Heart left ventricle (tissue), 16 donors: Measurements from ENCODE around the gene CBX8. TPM values are rescaled to one million over a fixed set of nuclear protein-coding genes. Genes with fewer than 3 reads are reported as not detected.

Experiments
- ATAC-seq, 4 donors: fragments of 200-7000 bp; cut with Tn5 transposase; one replicate each; pipeline ENCODE4 v1.9.1; 2020 to 2022; ENCODE audit warnings: moderate library complexity in 4 of 4, mild to moderate bottlenecking in 3 of 4, moderate number of reproducible peaks in 1 of 4
- DNase-seq, 5 donors: peaks; one replicate each; pipeline ENCODE4 v3.0.0-alpha.2; 2020
- H3K27ac ChIP-seq, 12 donors: fragments of 200-600 bp; sonication (generic) in 4 of 12; one replicate each; pipeline versions ENCODE4 v1.5.0 to v1.8.0; 2016 to 2022; ENCODE audit warnings: mild to moderate bottlenecking in 2 of 12
- H3K27me3 ChIP-seq, 9 donors: fragments of 200-600 bp; sonication (generic) in 2 of 9; one replicate each; pipeline versions ENCODE4 v1.5.1 to v1.8.0; 2016 to 2022; ENCODE audit warnings: mild to moderate bottlenecking in 3 of 9
- H3K36me3 ChIP-seq, 9 donors: fragments of 200-600 bp; sonication (generic) in 2 of 9; one replicate each; pipeline versions ENCODE4 v1.5.0 to v1.8.0; 2018 to 2022; ENCODE audit warnings: mild to moderate bottlenecking in 2 of 9
- H3K4me1 ChIP-seq, 12 donors: fragments of 200-600 bp; sonication (generic) in 4 of 12; one replicate each; pipeline versions ENCODE4 v1.5.0 to v1.8.0; 2016 to 2022; ENCODE audit warnings: mild to moderate bottlenecking in 3 of 12
- H3K4me3 ChIP-seq, 12 donors: fragments of 200-600 bp; sonication (generic) in 4 of 12; one replicate each; pipeline versions ENCODE4 v1.5.0 to v1.8.0; 2017 to 2022; ENCODE audit warnings: mild to moderate bottlenecking in 9 of 12, moderate library complexity in 4 of 12
- H3K9me3 ChIP-seq, 12 donors: fragments of 200-600 bp; sonication (generic) in 4 of 12; one replicate each; pipeline versions ENCODE4 v1.5.0 to v1.8.0; 2016 to 2022; ENCODE audit warnings: mild to moderate bottlenecking in 1 of 12
- CTCF ChIP-seq, 12 donors: fragments of 200-600 bp; sonication (generic) in 4 of 12; IDR thresholded peaks; one replicate each; pipeline versions ENCODE4 v1.5.0 to v1.8.0; 2018 to 2022; ENCODE audit warnings: antibody characterized with exemption in 12 of 12, mild to moderate bottlenecking in 5 of 12
- POLR2A ChIP-seq, 2 donors: fragments of 450-650 bp; IDR thresholded peaks; one replicate each; pipeline ENCODE4 v1.6.1; 2017; ENCODE audit warnings: antibody characterized with exemption in 2 of 2, mild to moderate bottlenecking in 2 of 2, moderate library complexity in 2 of 2
- WGBS, 4 donors: extraction: QIAGEN DNeasy Blood & Tissue Kit in 2 of 4; methylation state at CpG; one replicate each; pipeline versions ENCODE4 v1.1.5 to v1.1.7; 2013 to 2018; 5-methylcytosine and 5-hydroxymethylcytosine counted together
- intact Hi-C, 10 donors: fragments of 100-400 bp; cut with DNase I; formaldehyde crosslinking; loops; one replicate each; pipeline versions ENCODE4 v1.11.1 to v1.14.2; 2022
- polyA plus RNA-seq, 2 donors: library from polyadenylated mRNA; stranded (reverse); fragments of 200-250 nt; gene quantifications; one replicate each; pipeline ENCODE4 v1.2.3, GENCODE V29; 2013
- total RNA-seq, 9 donors: library from RNA; depleted of rRNA in 2 of 9; stranded (reverse); fragments of >200 nt in 2 of 9; fragmentation: NEBNext Ultra II Directional in 3 of 9; extraction: Animal tissue kit (Norgen Biotek cat#: 25700) in 3 of 9; gene quantifications; one replicate each; pipeline versions ENCODE4 v1.1.0 to v1.2.4, GENCODE V29; 2016 to 2023
- donor health status: ischemic (EF 13 %, LVEDD 7.1; RV severe dilation, severe dysfunction).
- donor health status: healthy with polysubstance abuse.
- donor health status: DM: no; HTN: yes; CAD: no.
- donor health status: DM: no; HTN: no; CAD: no.
- donor health status: ischemic (EF 25% LVEDD 6.9; RV normal size, moderate dysfunction).
- donor health status: ischemic (EF 25% LVEDD 5.7; RV mildly dilated, moderate dysfunction).
- donor health status: healthy.
- donor health status: DM: yes; HTN: yes; CAD: no.
- donor health status: ischemic (EF 35%, LVEDD 5.7; RV mildly dilated, moderate dysfunction).
- donor health status: nonischemic (EF 11% LVEDD 7.7; RV severe dilation, severe dysfunction).
- donor health status: DM: yes; HTN: yes; CAD: no.
- donor health status: PGD.
- donor health status: ischemic (EF 29% LVEDD 5.4; RV normal size, mild dysfunction).
- donor health status: nonischemic (EF 23%, LVEDD 6.1; RV moderate dilation, normal function).

The CBX8 gene
- total and polyA plus RNA-seq, 11 donors = 1.5 to 9.2 (median 5.1) TPM

- Histone ChIP-seq H3K27ac (peak overlapping the region; percentile 35 to 90 (median 80)), H3K36me3 (peaks cover 2 to 31% (median 21%) of the 10 kb centered on the region in 9 donors), H3K4me3 (peak overlapping the region in 11 of 12 donors; percentile 1 to 55 (median 48)), H3K27me3 (no peaks in the 10 kb centered on the region), H3K4me1 (peaks cover 0 to 61% (median 38%) of the 10 kb centered on the region in 12 donors), H3K9me3 (no peaks in the 10 kb centered on the region)
- DNase-seq = peak; percentile 72 to 86 (median 81)
- intact Hi-C loops = loop anchor here in 2 of 10 donors (2.0 to 10.0 kb wide), 2 partner anchors 21 to 87 kb away; no protein-coding TSS in a partner anchor
- TF ChIP-seq CTCF (IDR thresholded peaks at IDR 0.05) = no peak
- no peak for TF ChIP-seq POLR2A (IDR thresholded peaks at IDR 0.05)
- WGBS, 4 donors = 27 to 33% (median 29%) methylated on average over 30 to 33 of the region's 33 CpGs
- ATAC-seq = peak; percentile 59 to 75 (median 67)
These were observed 34.7 kb upstream of the CBX8 start for GRCh38 chr17:79831265-79832217.

GRCh38 chr17:79830763-79831264 lies 33.9 kb upstream of the CBX8 start:
- Histone ChIP-seq H3K9me3 (no peaks in the 10 kb centered on the region), H3K36me3 (peaks cover 2 to 26% (median 21%) of the 10 kb centered on the region in 9 donors), H3K4me3 (no peak overlapping the region), H3K27me3 (no peaks in the 10 kb centered on the region), H3K4me1 (peaks cover 0 to 63% (median 32%) of the 10 kb centered on the region in 12 donors), H3K27ac (peak overlapping the region in 4 of 12 donors; percentile 78 to 89 (median 82))
- DNase-seq (no peak), ATAC-seq (no peak)
- intact Hi-C loops = loop anchor here in 2 of 10 donors (2.0 to 10.0 kb wide), 2 partner anchors 20 to 86 kb away; no protein-coding TSS in a partner anchor
- TF ChIP-seq CTCF (IDR thresholded peaks at IDR 0.05) (no peak), POLR2A (IDR thresholded peaks at IDR 0.05) (no peak)
- WGBS, 4 donors = 88 to 95% (median 94%) methylated on average over 8 of the region's 8 CpGs

GRCh38 chr17:79830303-79830702 lies 33.4 kb upstream of the CBX8 start:
- 79 to 90% (median 82%) methylated on average over 8 of the region's 8 CpGs for WGBS, 4 donors
- DNase-seq = no peak
- H3K36me3 ChIP-seq = peaks cover 2 to 25% (median 18%) of the 10 kb centered on the region in 9 donors
- H3K9me3 ChIP-seq = no peaks in the 10 kb centered on the region
- no peaks in the 10 kb centered on the region for H3K27me3 ChIP-seq
- peaks cover 0 to 65% (median 31%) of the 10 kb centered on the region in 12 donors for H3K4me1 ChIP-seq
- TF ChIP-seq POLR2A (IDR thresholded peaks at IDR 0.05) (no peak), CTCF (IDR thresholded peaks at IDR 0.05) (no peak)
- H3K4me3 ChIP-seq = no peak overlapping the region
- ATAC-seq = no peak
- intact Hi-C loops = loop anchor here in 2 of 10 donors (2.0 to 10.0 kb wide), 2 partner anchors 20 to 86 kb away; no protein-coding TSS in a partner anchor
- no peak overlapping the region for H3K27ac ChIP-seq

- Histone ChIP-seq H3K27me3 (no peaks in the 10 kb centered on the region), H3K36me3 (peaks cover 0 to 16% (median 10%) of the 10 kb centered on the region in 9 donors), H3K27ac (peak overlapping the region in 3 of 12 donors; percentile 13 to 34 (median 15)), H3K4me1 (peaks cover 0 to 65% (median 31%) of the 10 kb centered on the region in 12 donors), H3K4me3 (no peak overlapping the region), H3K9me3 (no peaks in the 10 kb centered on the region)
- WGBS, 4 donors = 66 to 71% (median 70%) methylated on average over 2 of the region's 2 CpGs
- ATAC-seq (no peak), DNase-seq (no peak)
- no peak for TF ChIP-seq POLR2A (IDR thresholded peaks at IDR 0.05)
- TF ChIP-seq CTCF (IDR thresholded peaks at IDR 0.05) = no peak
- intact Hi-C loops = no loop called here
These were observed 32.6 kb upstream of the CBX8 start for GRCh38 chr17:79829457-79829856.
